ENCODE results near the gene PRMT1. TPM values are rescaled to one million over a fixed set of nuclear protein-coding genes. Genes with fewer than 3 reads are reported as not detected.

The PRMT1 gene
- total and polyA plus RNA-seq, 9 of the 15 experiments (the other 6 are each of a cell fraction or from before 2014, with no cell fraction given), result 13.3 to 464 (median 326) TPM

GRCh38 chr19:49637821-49638738 lies 39.0 kb upstream of the PRMT1 start (continued):
- TF ChIP-seq ETV1 (tag; conservative IDR thresholded peaks at IDR 0.05; ENCODE audit: low read depth) (peak; percentile 28), UBTF (IDR thresholded peaks at IDR 0.05; ENCODE audit: borderline replicate concordance in 1 of 2, low read depth in 2 of 2, low read length in 2 of 2) (0 out of 4 replicates have a peak, but pooled peaks of 1 of the 2 experiments have one; percentile 39), NRF1 (conservative IDR thresholded peaks at IDR 0.05 in 1 of 2, IDR thresholded peaks at IDR 0.05 in 1 of 2) (peak; percentile 28 to 39; a peak in 1 of 4 replicates), FOXK2 (conservative IDR thresholded peaks at IDR 0.05 in 1 of 2, IDR thresholded peaks at IDR 0.05 in 1 of 2; ENCODE audit: low read depth in 2 of 2) (peak; percentile 46 to 49; a peak in 2 of 4 replicates), SMARCE1 (IDR thresholded peaks at IDR 0.05) (peak; percentile 53), ZNF134 (CRISPR knock-in tag; conservative IDR thresholded peaks at IDR 0.05) (peak; percentile 91), RBM25 (IDR thresholded peaks at IDR 0.05; ENCODE audit: low read depth, low read length, severe bottlenecking) (peak; percentile 26), ZNF444 (CRISPR knock-in tag; IDR thresholded peaks at IDR 0.05) (no peak), EGR1 (conservative IDR thresholded peaks at IDR 0.05) (peak; percentile 79), RBM15 (IDR thresholded peaks at IDR 0.05; ENCODE audit: insufficient read depth, low read length) (no peak), MAZ (CRISPR knock-in tag; conservative IDR thresholded peaks at IDR 0.05 in 1 of 2, IDR thresholded peaks at IDR 0.05 in 1 of 2) (peak; percentile 51 to 63), ZNF280B (CRISPR knock-in tag; IDR thresholded peaks at IDR 0.05) (no peak), SREBF1 (IDR thresholded peaks at IDR 0.05; ENCODE audit: borderline replicate concordance, low read depth, low read length) (no peak), KDM1A (IDR thresholded peaks at IDR 0.05) (no peak; a peak in 1 of 4 replicates), ID3 (CRISPR knock-in tag; IDR thresholded peaks at IDR 0.05) (no peak), ID3 (tag; IDR thresholded peaks at IDR 0.05) (no peak), HCFC1 (IDR thresholded peaks at IDR 0.05; ENCODE audit: low read depth, low read length) (no peak), ZNF24 (IDR thresholded peaks at IDR 0.05) (no peak), USF1 (CRISPR knock-in tag; IDR thresholded peaks at IDR 0.05) (no peak), VEZF1 (CRISPR knock-in tag; IDR thresholded peaks at IDR 0.05) (peak; percentile 84), ZNF707 (CRISPR knock-in tag; conservative IDR thresholded peaks at IDR 0.05) (no peak)
